SK-N-SH treated with all-trans-retinoic acid at 6 μM for 48 hours (cell line): ENCODE data around the gene CSTF3.

Experiments used
- ATAC-seq: fragments of 200-7000 bp; cut with Tn5 transposase; 3 replicates; pipeline ENCODE4 v1.9.1; 2020; ENCODE audit warnings: mild to moderate bottlenecking, moderate library complexity
- ARNTL ChIP-seq: fragments of 450-650 bp; formaldehyde crosslinking; IDR thresholded peaks from 2 replicates; pipeline ENCODE4 v1.5.0; 2020; ENCODE audit warnings: low read depth, mild to moderate bottlenecking, moderate library complexity, borderline replicate concordance
- BACH2 ChIP-seq: fragments of 250-450 bp; sonication (Bioruptor Pico); IDR thresholded peaks from 2 replicates; pipeline ENCODE4 v1.9.0; 2021; ENCODE audit warnings: mild to moderate bottlenecking, borderline replicate concordance
- CSDC2 ChIP-seq: fragments of 250-450 bp; sonication (Bioruptor Pico); IDR thresholded peaks from 2 replicates; pipeline ENCODE4 v1.5.0; 2020; ENCODE audit warnings: mild to moderate bottlenecking, moderate library complexity
- ESRRG ChIP-seq: fragments of 250-450 bp; sonication (Bioruptor Pico); IDR thresholded peaks from 2 replicates; pipeline ENCODE4 v1.6.1; 2021; ENCODE audit warnings: mild to moderate bottlenecking
- GLIS3 ChIP-seq: fragments of 250-450 bp; sonication (Bioruptor Pico); IDR thresholded peaks from 2 replicates; pipeline ENCODE4 v1.5.0; 2020; ENCODE audit warnings: mild to moderate bottlenecking, moderate library complexity
- ISL1 ChIP-seq: fragments of 250-450 bp; sonication (Bioruptor Pico); IDR thresholded peaks from 2 replicates; pipeline ENCODE4 v2.1.2; 2022; ENCODE audit warnings: mild to moderate bottlenecking, moderate library complexity
- OSR1 ChIP-seq: fragments of 250-450 bp; sonication (Bioruptor Pico); IDR thresholded peaks from 2 replicates; pipeline ENCODE4 v1.8.0; 2022; ENCODE audit warnings: moderate library complexity, mild to moderate bottlenecking, inconsistent platforms
- PPARA ChIP-seq: fragments of 250-450 bp; sonication (Bioruptor Pico); IDR thresholded peaks from 2 replicates; pipeline ENCODE4 v1.5.0; 2020; ENCODE audit warnings: mild to moderate bottlenecking, borderline replicate concordance
- SNAI2 ChIP-seq: fragments of 250-450 bp; sonication (Bioruptor Pico); IDR thresholded peaks from 2 replicates; pipeline ENCODE4 v1.5.0; 2020; ENCODE audit warnings: mild to moderate bottlenecking, moderate library complexity
- TCF4 ChIP-seq: fragments of 250-450 bp; sonication (Bioruptor Pico); IDR thresholded peaks from 2 replicates; pipeline ENCODE4 v1.8.0; 2021; ENCODE audit warnings: mild to moderate bottlenecking, moderate library complexity, borderline replicate concordance
- TSHZ2 ChIP-seq: fragments of 250-450 bp; sonication (Bioruptor Pico); IDR thresholded peaks from 2 replicates; pipeline ENCODE4 v1.5.0; 2020; ENCODE audit warnings: mild to moderate bottlenecking, moderate library complexity
- ZC3H10 ChIP-seq: fragments of 250-450 bp; sonication (Bioruptor Pico); IDR thresholded peaks from 2 replicates; pipeline ENCODE4 v1.5.1; 2021; ENCODE audit warnings: mild to moderate bottlenecking, moderate library complexity
- ZFP3 ChIP-seq: fragments of 250-450 bp; sonication (Bioruptor Pico); IDR thresholded peaks from 2 replicates; pipeline ENCODE4 v1.5.0; 2020; ENCODE audit warnings: mild to moderate bottlenecking, moderate library complexity
- ZFP30 ChIP-seq: fragments of 450-650 bp; formaldehyde crosslinking; IDR thresholded peaks from 2 replicates; pipeline ENCODE4 v1.5.0; 2022; ENCODE audit warnings: mild to moderate bottlenecking, moderate library complexity
- ZNF565 ChIP-seq: fragments of 450-650 bp; formaldehyde crosslinking; conservative IDR thresholded peaks from 2 replicates; pipeline ENCODE4 v1.5.0; 2020; ENCODE audit warnings: low read depth, mild to moderate bottlenecking, moderate library complexity
- ZNF70 ChIP-seq: fragments of 450-650 bp; formaldehyde crosslinking; IDR thresholded peaks from 2 replicates; pipeline ENCODE4 v1.5.0; 2020; ENCODE audit warnings: mild to moderate bottlenecking, moderate library complexity
- TF ChIP-seq, protein P1 (sequence below): fragments of 250-450 bp; sonication (Bioruptor Pico); IDR thresholded peaks from 2 replicates; pipeline ENCODE4 v1.5.1; 2021; ENCODE audit warnings: mild to moderate bottlenecking, moderate library complexity
- TF ChIP-seq, protein P2 (sequence below): fragments of 250-450 bp; sonication (Bioruptor Pico); IDR thresholded peaks from 2 replicates; pipeline ENCODE4 v1.8.0; 2020; ENCODE audit warnings: mild to moderate bottlenecking, moderate library complexity, borderline replicate concordance
- TF ChIP-seq, protein P3 (sequence below): fragments of 250-450 bp; sonication (Bioruptor Pico); IDR thresholded peaks from 2 replicates; pipeline ENCODE4 v1.5.1; 2020; ENCODE audit warnings: low read depth, mild to moderate bottlenecking, moderate library complexity

CSTF3 gene

DNA sequence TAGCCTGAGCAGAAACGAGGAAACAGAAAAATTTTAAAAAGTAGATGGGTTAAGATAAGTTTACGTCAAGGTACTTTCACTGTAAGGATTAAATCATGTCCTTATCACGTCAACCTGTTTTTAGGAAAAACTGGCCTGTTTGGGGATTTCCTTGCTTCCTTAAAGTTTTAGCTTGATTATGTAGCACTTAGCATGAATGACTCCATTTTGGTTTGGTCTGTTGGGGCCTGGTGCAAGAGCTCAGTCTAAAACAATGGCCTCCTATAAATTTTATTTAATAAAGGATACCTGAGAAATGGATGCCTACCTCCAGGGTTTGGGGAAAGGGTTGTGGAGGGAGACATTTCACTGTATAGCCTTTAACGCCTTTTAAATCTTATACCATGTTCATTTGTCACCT lies 33.2 kb upstream of the CSTF3 start (continued):
- no peak for TF ChIP-seq ZFP3 (CRISPR knock-in tag)

DNA sequence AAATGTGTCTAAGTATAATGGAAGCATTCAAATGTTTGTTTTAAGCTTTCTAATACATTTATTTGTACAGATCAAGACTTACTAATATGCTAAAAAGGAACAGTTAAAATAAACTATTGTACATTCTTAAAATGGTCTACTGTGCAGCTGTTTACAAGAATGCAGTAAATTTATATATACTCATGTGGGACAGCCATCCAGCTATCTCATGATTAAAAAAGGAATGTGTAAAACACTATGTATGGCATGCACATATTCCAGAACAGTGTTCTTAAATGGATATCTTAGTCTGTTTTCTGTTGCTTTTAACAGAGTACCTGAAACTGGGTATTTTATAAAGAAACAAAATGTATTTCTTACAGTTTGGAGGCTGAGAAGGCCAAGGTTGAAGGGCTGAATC lies 30.2 kb upstream of the CSTF3 start:
- no peak for TF ChIP-seq PPARA (CRISPR knock-in tag)
- TF ChIP-seq ARNTL (CRISPR knock-in tag) = no peak
- no peak for TF ChIP-seq ZFP3 (CRISPR knock-in tag)
- TF ChIP-seq OSR1 (CRISPR knock-in tag) = no peak
- no peak for TF ChIP-seq GLIS3 (CRISPR knock-in tag)
- no peak for TF ChIP-seq ISL1 (CRISPR knock-in tag)
- TF ChIP-seq BACH2 = no peak
- TF ChIP-seq, protein P1, sequence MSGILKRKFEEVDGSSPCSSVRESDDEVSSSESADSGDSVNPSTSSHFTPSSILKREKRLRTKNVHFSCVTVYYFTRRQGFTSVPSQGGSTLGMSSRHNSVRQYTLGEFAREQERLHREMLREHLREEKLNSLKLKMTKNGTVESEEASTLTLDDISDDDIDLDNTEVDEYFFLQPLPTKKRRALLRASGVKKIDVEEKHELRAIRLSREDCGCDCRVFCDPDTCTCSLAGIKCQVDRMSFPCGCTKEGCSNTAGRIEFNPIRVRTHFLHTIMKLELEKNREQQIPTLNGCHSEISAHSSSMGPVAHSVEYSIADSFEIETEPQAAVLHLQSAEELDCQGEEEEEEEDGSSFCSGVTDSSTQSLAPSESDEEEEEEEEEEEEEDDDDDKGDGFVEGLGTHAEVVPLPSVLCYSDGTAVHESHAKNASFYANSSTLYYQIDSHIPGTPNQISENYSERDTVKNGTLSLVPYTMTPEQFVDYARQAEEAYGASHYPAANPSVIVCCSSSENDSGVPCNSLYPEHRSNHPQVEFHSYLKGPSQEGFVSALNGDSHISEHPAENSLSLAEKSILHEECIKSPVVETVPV (CRISPR knock-in tag) = no peak
- TF ChIP-seq, protein P2, sequence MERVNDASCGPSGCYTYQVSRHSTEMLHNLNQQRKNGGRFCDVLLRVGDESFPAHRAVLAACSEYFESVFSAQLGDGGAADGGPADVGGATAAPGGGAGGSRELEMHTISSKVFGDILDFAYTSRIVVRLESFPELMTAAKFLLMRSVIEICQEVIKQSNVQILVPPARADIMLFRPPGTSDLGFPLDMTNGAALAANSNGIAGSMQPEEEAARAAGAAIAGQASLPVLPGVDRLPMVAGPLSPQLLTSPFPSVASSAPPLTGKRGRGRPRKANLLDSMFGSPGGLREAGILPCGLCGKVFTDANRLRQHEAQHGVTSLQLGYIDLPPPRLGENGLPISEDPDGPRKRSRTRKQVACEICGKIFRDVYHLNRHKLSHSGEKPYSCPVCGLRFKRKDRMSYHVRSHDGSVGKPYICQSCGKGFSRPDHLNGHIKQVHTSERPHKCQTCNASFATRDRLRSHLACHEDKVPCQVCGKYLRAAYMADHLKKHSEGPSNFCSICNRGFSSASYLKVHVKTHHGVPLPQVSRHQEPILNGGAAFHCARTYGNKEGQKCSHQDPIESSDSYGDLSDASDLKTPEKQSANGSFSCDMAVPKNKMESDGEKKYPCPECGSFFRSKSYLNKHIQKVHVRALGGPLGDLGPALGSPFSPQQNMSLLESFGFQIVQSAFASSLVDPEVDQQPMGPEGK (CRISPR knock-in tag) = no peak
- TF ChIP-seq, protein P3, sequence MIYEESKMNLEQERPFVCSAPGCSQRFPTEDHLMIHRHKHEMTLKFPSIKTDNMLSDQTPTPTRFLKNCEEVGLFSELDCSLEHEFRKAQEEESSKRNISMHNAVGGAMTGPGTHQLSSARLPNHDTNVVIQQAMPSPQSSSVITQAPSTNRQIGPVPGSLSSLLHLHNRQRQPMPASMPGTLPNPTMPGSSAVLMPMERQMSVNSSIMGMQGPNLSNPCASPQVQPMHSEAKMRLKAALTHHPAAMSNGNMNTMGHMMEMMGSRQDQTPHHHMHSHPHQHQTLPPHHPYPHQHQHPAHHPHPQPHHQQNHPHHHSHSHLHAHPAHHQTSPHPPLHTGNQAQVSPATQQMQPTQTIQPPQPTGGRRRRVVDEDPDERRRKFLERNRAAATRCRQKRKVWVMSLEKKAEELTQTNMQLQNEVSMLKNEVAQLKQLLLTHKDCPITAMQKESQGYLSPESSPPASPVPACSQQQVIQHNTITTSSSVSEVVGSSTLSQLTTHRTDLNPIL = no peak
- TF ChIP-seq ZFP30 (CRISPR knock-in tag) = no peak
- TF ChIP-seq TSHZ2 = no peak
- TF ChIP-seq CSDC2 = no peak
- TF ChIP-seq ESRRG (CRISPR knock-in tag) = no peak
- TF ChIP-seq ZC3H10 = no peak
- no peak for TF ChIP-seq ZNF70
- no peak for TF ChIP-seq TCF4 (CRISPR knock-in tag)
- TF ChIP-seq ZNF565 = no peak
- ATAC-seq = no peak

GRCh38 chr11:33187998-33188722 lies 26.9 kb upstream of the CSTF3 start:
- ATAC-seq = no peak
- no peak for TF ChIP-seq CSDC2

- ATAC-seq = no peak
- TF ChIP-seq TCF4 (CRISPR knock-in tag) (no peak), SNAI2 (CRISPR knock-in tag) (no peak), ZNF70 (no peak), ZFP3 (CRISPR knock-in tag) (no peak), TSHZ2 (no peak)
- TF ChIP-seq, protein P1 (CRISPR knock-in tag) = no peak
Measured at GRCh38 chr11:33185756-33186155, 24.5 kb upstream of the CSTF3 start.
